ENCODE results near the gene TRAIP.
A peak's percentile ranks its signal among the peaks of the same experiment; 100 is the strongest.
"Not testable (repeated sequence)": the region's sequence is repeated elsewhere in the genome, so short reads cannot be mapped to it uniquely, and the experiment has no call there.

Gene TRAIP

DNA sequence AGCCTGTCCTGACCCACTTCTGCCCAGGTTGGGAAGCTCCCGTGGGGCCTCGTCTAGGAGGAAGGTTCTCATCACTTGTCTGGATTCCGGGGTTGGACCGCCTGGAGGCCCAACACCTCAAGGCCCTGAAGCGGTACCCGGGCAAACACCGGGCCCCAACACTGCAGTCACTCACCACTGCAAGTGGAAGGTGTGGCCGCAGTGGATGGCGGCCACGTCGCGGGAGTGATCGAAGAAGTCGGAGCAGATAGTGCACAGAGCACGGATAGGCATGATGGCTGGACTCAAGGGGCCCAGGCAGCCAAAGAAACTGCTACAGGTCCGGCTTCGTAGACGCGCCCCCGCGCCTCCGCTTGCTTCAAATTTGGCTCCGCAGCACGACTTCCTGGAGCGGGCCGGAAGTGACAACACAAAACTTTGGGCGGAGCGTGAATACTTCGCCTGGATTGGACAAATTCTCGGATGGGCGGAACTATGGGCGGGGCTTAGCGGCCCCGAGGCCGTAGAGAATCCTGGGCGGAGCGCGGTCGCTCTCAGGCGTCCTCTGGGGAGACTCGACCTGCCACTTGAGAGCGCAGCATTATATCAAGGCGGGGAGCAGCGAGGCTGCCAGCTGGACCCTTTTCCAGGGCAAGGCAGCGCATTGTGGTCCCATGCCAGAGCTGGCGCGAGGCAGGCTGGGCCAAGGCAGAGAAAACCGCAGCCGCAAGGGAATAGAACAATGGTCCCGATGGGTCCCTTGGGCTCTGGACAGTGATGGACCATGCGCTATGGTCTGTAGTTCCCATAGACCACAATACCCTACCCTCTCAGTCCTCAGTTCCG lies at the start of gene TRAIP:
Gene TRAIP (minus strand): TSS at position 384 of the 825 bp plus-strand sequence. CDS start 111 bp downstream, at position 273.
- peak; percentile 87 to 92 for DNase-seq (ENCODE audit: low read depth in 2 of 2)

GRCh38 chr3:49904448-49904847 lies 48.1 kb upstream of the TRAIP start:
- DNase-seq (ENCODE audit: low read depth in 2 of 2) = not testable (repeated sequence)

DNA sequence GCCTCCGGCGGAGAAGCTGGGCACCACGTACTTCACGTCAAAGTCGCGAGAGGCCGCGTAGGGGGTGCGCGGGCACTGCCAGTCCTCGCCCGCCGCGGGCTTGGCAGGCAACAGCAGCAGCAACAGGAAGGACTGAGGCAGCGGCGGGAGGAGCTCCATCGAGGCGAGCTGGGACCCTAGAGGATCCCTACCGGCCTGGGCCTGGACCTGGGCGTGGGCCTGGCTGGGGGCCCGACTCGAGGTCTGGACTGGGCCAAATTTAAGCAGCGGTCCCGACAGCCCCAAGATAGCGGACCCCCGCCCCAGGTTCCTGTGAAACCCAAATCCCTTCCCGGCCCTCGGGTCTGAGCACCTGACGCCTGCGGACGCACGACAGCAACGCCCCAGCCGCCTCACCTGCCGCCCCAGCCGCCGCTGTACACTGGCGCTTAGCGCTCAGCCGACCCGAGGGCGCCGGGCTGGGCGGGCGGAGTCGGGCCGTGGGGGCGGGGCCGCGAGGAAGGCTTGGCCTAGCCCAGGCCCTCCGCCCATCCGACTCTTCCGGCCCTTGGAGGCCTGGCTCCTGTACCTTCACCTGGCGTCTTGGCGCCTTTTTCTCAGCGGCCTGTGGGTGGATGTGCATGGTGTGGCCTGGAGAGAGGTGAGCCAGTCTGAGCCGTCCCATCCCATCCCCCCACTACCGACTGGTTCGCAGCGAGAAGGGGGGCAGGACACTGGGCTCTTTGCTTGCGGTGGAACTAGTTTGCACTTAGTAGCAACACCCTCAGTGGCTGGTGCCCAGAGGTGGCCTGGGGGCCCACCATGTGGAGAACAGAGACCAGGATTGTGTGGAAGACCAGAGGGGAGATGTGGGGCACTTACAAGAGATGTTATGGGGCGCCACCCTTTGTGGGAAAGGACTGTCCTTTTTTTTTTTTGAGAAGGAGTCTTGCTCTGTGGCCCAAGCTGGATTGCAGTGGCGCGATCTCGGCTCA lies 47.4 kb upstream of the TRAIP start, which contains the start of gene MST1R:
Gene MST1R (minus strand): TSS at position 423 of the 974 bp plus-strand sequence. CDS start 264 bp downstream, at position 159.
- peak; percentile 57 to 62 for DNase-seq (ENCODE audit: low read depth in 2 of 2)

- DNase-seq (ENCODE audit: low read depth in 2 of 2) = no peak
Observed at GRCh38 chr3:49902511-49903345, 46.4 kb upstream of the TRAIP start.

- DNase-seq (ENCODE audit: low read depth in 2 of 2) = no peak
Observed at GRCh38 chr3:49901366-49902339, 45.3 kb upstream of the TRAIP start.

DNA sequence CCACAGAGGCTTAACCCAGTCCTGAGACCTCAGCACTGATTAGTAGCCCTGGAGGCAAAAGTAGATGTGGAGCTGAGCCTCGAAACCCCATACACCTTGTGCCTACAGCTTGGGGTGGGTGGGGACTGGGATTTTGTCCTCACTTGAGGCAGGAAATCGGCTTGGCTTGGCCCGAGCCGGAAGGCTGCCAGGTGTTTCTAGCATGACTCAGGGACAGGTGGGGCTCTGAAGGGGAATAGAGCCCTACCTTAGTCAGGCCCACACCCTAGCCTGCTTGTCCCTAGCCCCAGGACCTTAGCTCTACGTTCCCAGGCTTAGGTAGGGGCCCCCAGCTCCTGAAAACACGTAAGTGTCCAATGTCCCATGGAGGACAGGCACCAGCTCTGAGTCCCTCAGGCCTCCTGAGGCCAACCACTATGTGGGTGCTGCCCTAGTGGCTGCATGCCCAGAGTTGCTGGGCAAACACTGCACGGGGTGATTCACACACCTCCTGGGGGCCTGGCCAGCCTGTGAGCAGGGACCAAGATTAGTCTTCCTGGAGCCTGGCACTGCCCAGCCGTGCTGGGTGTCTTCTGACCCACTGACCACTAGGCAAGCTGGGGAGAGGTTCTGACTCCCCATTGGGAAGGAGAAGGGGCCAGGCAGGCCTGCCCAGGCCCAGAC lies 44.3 kb upstream of the TRAIP start:
- DNase-seq (ENCODE audit: low read depth in 2 of 2) = no peak

DNA sequence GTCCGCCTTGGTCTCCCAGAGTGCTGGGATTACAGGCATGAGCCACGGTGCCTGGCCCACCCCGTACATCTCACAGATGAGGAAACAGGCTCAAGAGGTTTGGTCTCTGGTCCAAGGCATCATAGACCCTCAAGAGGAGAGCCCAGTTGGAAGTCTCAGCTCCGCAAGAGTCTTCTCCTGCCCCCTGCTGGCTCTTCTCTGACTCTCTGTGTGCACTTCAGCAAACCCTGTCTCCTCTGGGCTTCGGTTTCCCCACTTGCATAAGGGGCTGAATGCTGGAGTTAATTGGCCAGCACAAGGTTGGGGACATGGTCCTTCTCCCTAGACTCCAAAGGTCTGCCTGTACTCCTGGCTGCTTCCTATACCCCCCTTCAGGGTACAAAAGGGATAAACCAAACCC lies 43.5 kb upstream of the TRAIP start:
- no peak for DNase-seq (ENCODE audit: low read depth in 2 of 2)

GRCh38 chr3:49898991-49899390 lies 42.6 kb upstream of the TRAIP start:
- DNase-seq (ENCODE audit: low read depth in 2 of 2) = no peak

GRCh38 chr3:49896345-49896744 lies 40.0 kb upstream of the TRAIP start:
- no peak for DNase-seq (ENCODE audit: low read depth in 2 of 2)

DNA sequence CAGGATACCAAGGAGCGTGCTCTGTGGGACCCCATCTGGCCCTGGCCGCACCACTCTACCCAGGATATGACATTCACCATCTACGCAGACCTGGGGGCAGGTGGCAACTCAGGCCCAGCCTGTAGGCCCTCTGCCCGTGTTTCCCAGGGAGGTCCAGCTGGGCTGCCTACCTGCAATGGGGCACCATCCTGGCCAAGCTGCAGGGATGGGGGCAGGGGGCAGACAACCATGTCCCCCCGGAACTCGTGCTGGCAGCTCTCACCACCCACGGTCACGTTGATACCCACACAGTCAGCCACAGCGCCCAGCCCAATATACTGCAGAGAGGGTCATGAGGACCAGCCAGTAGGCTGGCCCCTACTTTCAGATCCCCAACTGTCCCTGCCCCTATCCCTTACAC lies 39.4 kb upstream of the TRAIP start:
- DNase-seq (ENCODE audit: low read depth in 2 of 2) = no peak

- no peak for DNase-seq (ENCODE audit: low read depth in 2 of 2)
Observed at GRCh38 chr3:49889296-49889695, 32.9 kb upstream of the TRAIP start.

DNA sequence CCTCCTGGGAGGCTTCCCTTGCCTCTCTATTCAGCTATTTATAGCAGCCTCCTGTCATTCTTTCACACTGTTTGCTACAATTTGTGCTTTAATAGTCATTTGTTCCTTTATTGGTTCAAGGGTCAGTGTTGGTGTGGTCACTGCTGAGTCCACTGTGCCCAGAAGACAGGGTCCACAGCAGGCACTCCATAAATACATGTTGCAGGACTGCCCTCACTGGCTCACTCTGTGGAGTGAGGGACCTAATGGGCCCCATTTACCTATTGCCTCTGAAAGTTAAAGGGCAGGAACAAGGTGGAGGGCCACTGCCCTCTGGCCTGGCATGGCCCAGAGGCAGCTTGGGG lies 30.5 kb upstream of the TRAIP start:
- no peak for DNase-seq (ENCODE audit: low read depth in 2 of 2)

DNA sequence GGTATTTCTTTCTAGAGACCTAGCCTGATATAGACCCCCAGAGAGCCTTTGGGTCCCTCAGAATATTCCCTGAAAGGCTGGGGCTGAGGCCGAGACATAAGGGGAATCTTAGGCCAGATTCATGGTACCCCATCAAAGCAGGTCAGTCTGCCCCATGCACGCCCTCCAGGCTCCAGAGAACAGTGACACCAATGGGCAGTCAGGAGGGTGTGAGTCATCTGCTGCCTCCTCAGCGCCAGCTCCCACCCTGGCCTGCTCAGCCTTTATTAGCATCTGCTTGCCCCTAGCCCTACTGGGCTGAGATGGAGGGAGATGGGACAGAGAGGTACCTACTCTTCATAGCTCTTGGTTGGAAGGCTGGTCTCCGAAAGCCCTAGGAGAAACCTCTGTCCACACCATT lies 27.6 kb upstream of the TRAIP start:
- no peak for DNase-seq (ENCODE audit: low read depth in 2 of 2)

DNA sequence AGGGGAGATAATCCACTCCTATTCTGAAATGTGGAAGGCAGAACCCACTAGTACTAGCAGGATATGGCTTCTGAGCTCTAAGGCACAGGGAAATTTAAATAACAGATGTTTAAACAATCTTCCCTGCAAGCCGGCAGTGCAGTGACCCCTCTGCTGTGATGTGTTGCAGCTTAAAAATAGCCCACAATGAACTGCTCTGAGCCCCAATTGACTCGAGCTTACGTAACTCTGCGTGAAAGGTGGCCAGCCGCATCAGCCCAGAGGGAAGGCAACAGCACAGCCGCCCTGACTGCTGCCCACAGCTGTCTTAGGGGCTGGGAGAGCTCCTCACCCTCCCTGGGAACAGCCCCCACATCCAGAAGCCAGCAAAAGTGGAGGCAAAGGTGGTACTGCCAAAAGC lies 25.8 kb upstream of the TRAIP start:
- DNase-seq (ENCODE audit: low read depth in 2 of 2) = no peak

- DNase-seq (ENCODE audit: low read depth in 2 of 2) = no peak
Observed at GRCh38 chr3:49880581-49881315, 24.4 kb upstream of the TRAIP start.

- DNase-seq (ENCODE audit: low read depth in 2 of 2) = no peak
Observed at GRCh38 chr3:49879721-49880120, 23.4 kb upstream of the TRAIP start.

DNA sequence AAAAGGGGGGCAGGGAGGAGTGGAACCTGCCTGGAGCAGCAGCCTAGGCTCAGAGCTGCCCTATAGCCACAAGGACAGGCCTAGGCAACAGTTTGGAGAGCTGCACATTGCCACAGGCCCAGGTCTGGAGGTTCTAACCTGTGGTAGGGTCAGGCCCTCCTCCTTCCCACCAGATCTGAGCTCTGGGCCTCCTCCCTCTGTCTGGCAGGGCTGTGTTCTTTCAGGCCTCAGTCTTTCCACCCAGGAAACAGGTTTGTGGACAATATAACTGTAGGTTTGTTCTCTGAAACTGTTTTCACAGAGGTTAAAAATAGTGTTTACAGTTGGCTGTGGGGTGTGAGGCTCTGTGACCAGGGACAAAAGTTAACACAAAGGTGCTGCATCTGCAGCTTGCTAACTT lies 22.3 kb upstream of the TRAIP start:
- DNase-seq (ENCODE audit: low read depth in 2 of 2) = no peak

DNA sequence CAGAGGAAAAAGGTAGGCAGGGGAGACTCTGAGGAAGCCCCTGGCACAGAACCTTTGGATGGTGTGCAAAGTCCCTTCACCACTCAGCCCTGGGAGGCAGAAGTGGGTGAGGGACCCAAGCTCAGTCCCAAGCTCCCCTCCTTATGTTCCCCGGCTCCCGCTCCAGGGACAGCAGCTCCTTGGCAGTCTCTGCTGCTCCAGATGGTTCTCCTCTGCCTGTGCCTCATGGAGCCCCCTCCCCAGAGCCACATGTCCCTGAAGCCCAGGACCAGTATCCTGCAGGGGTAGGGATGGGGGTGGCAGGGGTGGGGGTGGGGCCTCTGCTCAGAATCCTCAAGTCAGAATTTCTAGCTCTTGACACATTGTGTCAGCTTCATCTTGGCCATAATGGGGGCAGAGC lies 21.4 kb upstream of the TRAIP start:
- DNase-seq (ENCODE audit: low read depth in 2 of 2) = no peak

GRCh38 chr3:49876567-49876966 lies 20.2 kb upstream of the TRAIP start:
- no peak for DNase-seq (ENCODE audit: low read depth in 2 of 2)
